Measurements from ENCODE around the gene DYNC1LI1.
A peak's percentile ranks its signal among the peaks of the same experiment; 100 is the strongest.

DYNC1LI1 gene

GRCh38 chr3:32570421-32571191, at the start of gene DYNC1LI1:
Gene DYNC1LI1, minus strand, starts transcription at chr3:32570858. Its CDS starts 88 bp downstream, at chr3:32570770.
- DNase-seq (ENCODE audit: insufficient read length, low spot score) = peak; percentile 89
- peak; percentile 57 for FAIRE-seq
- TF ChIP-seq POLR2A (IDR thresholded peaks at IDR 0.05; ENCODE audit: low read depth, low read length) = peak; percentile 75

- no peak for DNase-seq (ENCODE audit: insufficient read length, low spot score)
- no peak for FAIRE-seq
These were observed 48.7 kb upstream of the DYNC1LI1 start for GRCh38 chr3:32619395-32619794.

DNA sequence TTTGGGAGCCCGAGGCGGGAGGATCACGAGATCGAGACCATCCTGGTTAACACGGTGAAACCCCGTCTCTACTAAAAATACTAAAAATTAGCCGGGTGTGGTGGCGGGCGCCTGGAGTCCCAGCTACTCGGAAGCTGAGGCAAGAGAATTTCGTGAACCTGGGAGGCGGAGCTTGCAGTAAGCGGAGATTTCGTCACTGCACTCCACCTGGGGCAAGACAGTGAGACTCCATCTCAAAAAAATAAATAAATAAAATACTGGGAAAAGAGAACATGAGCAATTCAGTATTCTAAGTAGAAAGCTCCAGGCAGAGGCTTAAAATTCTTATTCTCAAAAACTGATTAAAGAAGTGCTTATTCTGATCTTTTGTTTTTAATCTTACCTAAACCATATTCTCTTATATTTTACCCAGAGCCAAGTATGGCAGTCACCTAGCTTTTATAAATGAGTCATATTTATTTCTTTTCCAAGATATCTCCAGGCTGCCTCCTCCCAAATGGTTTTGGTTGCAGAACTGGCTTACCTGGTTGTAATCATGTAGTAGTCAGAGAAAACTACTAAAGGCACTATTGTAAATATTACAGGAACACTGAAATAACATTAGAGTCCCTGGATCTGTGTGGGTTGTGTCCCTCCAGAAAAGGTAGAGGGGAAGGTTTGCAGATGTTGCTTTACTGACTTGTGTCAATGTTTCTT, 45.8 kb upstream of the DYNC1LI1 start:
- no peak for TF ChIP-seq POLR2A (IDR thresholded peaks at IDR 0.05; ENCODE audit: low read depth, low read length)
- no peak for DNase-seq (ENCODE audit: insufficient read length, low spot score)
- no peak for FAIRE-seq

More at GRCh38 chr3:32619395-32619794, 48.7 kb upstream of the DYNC1LI1 start:
- TF ChIP-seq POLR2A (IDR thresholded peaks at IDR 0.05; ENCODE audit: low read depth, low read length) = no peak

- DNase-seq (ENCODE audit: insufficient read length, low spot score) (peak; percentile 27), FAIRE-seq (peak; percentile 43)
- no peak for TF ChIP-seq POLR2A (IDR thresholded peaks at IDR 0.05; ENCODE audit: low read depth, low read length)
These were observed 44.3 kb upstream of the DYNC1LI1 start for GRCh38 chr3:32614956-32615355.

DNA sequence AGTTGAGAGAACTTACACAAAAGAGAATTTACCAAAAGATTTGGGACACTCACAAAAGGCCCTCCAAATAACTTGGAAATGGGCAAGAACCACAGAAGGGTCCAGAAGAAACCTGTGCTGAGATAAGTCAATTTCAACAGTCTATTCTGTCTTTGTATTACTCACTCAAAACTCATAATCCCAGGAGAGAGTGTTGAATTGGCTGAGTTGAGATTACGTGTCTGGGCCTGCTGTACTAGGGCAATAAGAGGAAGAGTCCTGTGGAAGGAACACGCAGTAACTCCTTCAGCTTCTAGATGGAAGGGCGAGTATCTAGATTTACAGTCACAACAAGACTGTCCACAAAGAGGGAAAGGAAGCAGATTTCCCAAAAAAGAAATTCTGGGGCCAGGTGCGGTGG, 42.5 kb upstream of the DYNC1LI1 start:
- no peak for TF ChIP-seq POLR2A (IDR thresholded peaks at IDR 0.05; ENCODE audit: low read depth, low read length)
- no peak for FAIRE-seq
- no peak for DNase-seq (ENCODE audit: insufficient read length, low spot score)

- TF ChIP-seq POLR2A (IDR thresholded peaks at IDR 0.05; ENCODE audit: low read depth, low read length) = no peak
- DNase-seq (ENCODE audit: insufficient read length, low spot score) (no peak), FAIRE-seq (no peak)
These were observed 41.9 kb upstream of the DYNC1LI1 start for GRCh38 chr3:32612547-32612946.

DNA sequence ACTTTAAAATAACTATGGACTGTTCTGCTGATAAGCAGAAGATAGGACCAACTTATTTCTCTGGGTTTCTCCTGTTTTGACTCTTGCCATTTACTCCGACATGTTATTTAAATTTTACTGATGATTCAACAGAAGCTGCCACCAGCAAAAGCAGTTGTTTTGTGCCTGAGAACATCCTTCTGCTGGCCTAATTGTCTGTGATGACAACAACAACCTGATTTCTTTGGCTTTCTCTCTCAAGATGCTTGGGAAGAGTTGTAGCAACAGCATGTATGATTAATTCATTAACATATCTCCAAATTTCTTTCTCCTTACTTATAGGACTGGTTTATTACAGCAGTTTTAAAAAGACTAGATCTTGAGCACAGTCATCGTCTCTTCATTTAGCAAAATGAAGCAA, 36.9 kb upstream of the DYNC1LI1 start:
- TF ChIP-seq POLR2A (IDR thresholded peaks at IDR 0.05; ENCODE audit: low read depth, low read length) = no peak
- FAIRE-seq (no peak), DNase-seq (ENCODE audit: insufficient read length, low spot score) (no peak)

- no peak for FAIRE-seq
- TF ChIP-seq POLR2A (IDR thresholded peaks at IDR 0.05; ENCODE audit: low read depth, low read length) = no peak
These were observed 36.3 kb upstream of the DYNC1LI1 start for GRCh38 chr3:32606960-32607359.

GRCh38 chr3:32606277-32606676, 35.6 kb upstream of the DYNC1LI1 start:
- TF ChIP-seq POLR2A (IDR thresholded peaks at IDR 0.05; ENCODE audit: low read depth, low read length) = no peak

More at GRCh38 chr3:32606960-32607359, 36.3 kb upstream of the DYNC1LI1 start:
- DNase-seq (ENCODE audit: insufficient read length, low spot score) = no peak

GRCh38 chr3:32603064-32603463, 32.4 kb upstream of the DYNC1LI1 start:
- DNase-seq (ENCODE audit: insufficient read length, low spot score) (no peak), FAIRE-seq (no peak)
- no peak for TF ChIP-seq POLR2A (IDR thresholded peaks at IDR 0.05; ENCODE audit: low read depth, low read length)

More at GRCh38 chr3:32606277-32606676, 35.6 kb upstream of the DYNC1LI1 start:
- FAIRE-seq (no peak), DNase-seq (ENCODE audit: insufficient read length, low spot score) (no peak)

- no peak for TF ChIP-seq POLR2A (IDR thresholded peaks at IDR 0.05; ENCODE audit: low read depth, low read length)
- DNase-seq (ENCODE audit: insufficient read length, low spot score) (no peak), FAIRE-seq (no peak)
These were observed 31.5 kb upstream of the DYNC1LI1 start for GRCh38 chr3:32602206-32602605.

GRCh38 chr3:32601722-32602121, 31.1 kb upstream of the DYNC1LI1 start:
- FAIRE-seq = no peak
- no peak for TF ChIP-seq POLR2A (IDR thresholded peaks at IDR 0.05; ENCODE audit: low read depth, low read length)
- no peak for DNase-seq (ENCODE audit: insufficient read length, low spot score)

DNA sequence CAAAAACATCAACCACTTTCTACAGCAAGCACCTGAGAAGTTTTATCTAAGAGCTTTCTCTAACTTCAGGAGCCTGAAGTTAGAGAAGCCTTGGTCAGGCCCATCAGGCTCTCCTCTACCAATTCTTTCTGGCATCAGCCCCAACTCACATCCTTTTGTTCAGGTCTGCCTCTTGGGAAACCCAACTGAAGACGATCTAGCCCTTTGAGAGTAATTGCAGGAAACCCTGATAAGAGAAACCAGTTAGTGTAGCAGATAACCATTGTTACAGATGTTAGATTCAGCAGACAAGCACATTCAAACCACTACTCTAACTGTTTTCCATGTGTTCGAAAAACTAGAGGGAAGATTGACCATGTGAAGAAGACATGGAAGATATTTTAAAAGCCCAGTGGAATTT, 27.0 kb upstream of the DYNC1LI1 start:
- DNase-seq (ENCODE audit: insufficient read length, low spot score) = no peak
- FAIRE-seq = no peak

GRCh38 chr3:32596909-32597369, 26.3 kb upstream of the DYNC1LI1 start:
- DNase-seq (ENCODE audit: insufficient read length, low spot score) = no peak
- no peak for FAIRE-seq
- no peak for TF ChIP-seq POLR2A (IDR thresholded peaks at IDR 0.05; ENCODE audit: low read depth, low read length)

More for the DNA sequence above, 27.0 kb upstream of the DYNC1LI1 start:
- TF ChIP-seq POLR2A (IDR thresholded peaks at IDR 0.05; ENCODE audit: low read depth, low read length) = no peak
